GM18951 (cell line): ENCODE measurements around the gene CDK12.

Experiments used
- POLR2A ChIP-seq: IDR thresholded peaks from 4 replicates; pipeline ENCODE4 v1.6.1; 2011; ENCODE audit warnings: mild to moderate bottlenecking; ENCODE audit not compliant: insufficient read length, insufficient read depth; ENCODE audit errors: extremely low read depth
- in situ Hi-C: fragments of 300-500 bp; cut with MboI; formaldehyde crosslinking; loops from one replicate; pipeline ENCODE4 v1.12.0; 2022; ENCODE audit warnings: low sequenced_read_pairs, mixed read lengths, inconsistent platforms; ENCODE audit not compliant: unreplicated experiment

Gene CDK12

DNA sequence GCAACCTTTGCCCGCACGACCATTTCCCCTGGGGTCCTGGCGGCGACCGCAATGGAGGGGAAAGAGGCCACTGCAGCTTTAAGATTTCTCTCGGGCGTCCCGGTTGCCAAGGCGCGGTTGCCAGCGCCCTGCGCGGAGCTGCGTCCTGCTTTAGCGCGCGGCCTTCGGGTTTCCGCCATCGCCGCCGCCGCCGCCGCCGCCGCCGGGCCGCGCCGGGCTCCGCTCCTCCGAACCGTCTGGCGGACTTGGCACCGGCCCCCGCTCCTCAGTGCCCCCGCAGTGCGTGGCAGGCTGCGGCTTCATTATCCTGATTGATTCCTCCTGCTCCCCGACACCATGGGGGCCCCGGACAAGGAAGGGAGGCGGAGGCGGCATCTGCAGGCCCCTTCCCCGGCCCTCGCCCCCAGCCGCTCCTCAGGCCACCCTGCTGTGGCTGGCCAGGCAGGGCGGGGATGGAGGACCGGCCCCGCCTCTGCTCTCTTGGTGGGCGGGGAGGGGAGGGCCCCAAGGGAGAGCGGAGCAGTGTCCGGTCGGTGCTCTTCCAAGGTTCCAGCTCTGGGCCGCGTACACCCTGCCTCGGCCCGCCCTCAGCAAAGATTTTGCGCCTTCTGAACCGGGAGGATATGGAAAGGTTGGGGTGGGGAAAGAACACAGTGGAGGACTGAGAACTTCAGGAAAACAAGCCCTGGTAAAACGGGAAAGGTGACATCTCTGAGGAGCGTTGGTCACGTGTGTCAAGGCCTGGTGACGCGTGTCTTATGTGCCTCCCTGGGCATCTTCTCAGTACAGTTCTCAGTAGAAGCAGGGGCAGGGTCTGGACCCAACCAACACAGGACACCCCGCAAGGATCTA lies 112.4 kb downstream of the CDK12 start:
- TF ChIP-seq POLR2A, result no peak
- in situ Hi-C loops, result no loop called here

GRCh38 chr17:39576187-39576586 lies 114.9 kb downstream of the CDK12 start:
- in situ Hi-C loops, result no loop called here
- no peak for TF ChIP-seq POLR2A

DNA sequence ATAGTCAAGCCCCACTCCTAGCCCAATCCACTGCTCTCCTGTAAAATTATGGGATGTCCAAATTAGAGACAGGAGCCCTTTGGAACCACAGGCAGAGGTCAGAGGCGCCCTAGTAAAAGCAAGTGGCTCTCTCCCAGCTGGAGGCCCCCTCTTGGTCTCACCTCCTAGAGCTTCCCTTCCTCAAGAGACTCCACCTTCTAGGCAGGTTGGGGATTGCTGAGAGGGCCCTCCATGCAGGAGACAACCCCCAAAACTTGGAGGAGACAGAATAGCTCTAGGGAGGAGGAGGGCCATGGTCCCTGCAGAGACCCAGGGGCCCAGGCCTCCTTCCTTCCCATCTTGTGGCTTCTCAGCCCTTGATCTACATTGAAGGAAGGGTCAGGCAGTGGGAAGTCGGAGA lies 117.0 kb downstream of the CDK12 start:
- in situ Hi-C loops, result no loop called here

DNA sequence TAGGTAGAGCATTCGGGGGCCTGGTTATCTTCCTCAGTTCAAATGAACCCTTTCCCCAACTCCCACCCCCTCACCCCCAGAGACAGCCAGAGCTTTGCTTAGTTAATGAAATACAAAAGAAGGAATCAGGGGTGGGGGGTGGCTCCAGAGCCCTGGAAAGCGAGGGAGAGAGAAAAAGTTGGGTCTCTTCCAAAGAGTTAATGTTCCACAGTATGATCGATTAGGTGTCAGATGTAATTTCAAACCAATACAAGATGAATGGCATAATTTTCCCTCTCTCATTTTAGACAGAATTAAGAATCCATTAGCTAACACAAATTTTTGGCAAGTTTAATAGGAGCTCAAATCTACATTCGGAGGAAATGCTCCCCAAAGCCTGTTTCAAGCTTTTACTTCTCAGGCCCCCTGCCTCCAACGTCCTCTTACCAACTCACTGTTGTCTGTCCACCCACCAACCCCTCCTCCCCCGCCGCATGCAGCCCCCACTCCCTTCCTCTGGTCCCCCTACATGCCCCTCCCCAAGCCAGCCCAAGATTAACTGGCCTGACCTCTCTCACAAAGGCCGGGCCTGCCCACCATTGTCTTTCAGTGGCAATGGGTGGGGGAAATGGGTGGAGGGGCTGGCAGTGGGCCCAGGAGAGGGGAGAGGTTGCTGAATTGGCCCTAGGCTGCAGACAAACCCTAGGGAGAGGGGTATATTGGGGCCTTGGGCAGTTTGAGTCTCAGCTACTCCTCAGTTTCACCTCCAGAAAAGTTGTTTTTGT lies 118.2 kb downstream of the CDK12 start:
- no peak for TF ChIP-seq POLR2A
- in situ Hi-C loops, result no loop called here

More for the DNA sequence above, 117.0 kb downstream of the CDK12 start:
- no peak for TF ChIP-seq POLR2A

DNA sequence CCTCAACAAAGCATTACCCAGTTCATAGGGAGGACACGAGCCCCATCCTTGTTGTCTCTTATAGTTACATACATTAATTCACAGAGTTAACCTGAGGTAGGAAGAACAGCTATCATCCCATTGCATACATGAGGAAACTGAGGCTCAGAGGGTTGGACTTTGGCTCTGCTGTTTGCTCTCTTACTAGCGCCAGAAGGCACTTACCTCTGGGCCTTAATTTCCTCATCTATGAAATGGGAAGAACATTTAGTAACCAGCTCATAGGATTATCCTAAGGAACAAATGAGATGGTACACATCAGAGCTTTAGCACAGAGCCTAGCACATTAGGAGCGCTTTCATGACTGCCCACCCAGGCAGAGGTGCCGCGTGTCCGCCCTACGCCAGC lies 118.8 kb downstream of the CDK12 start:
- TF ChIP-seq POLR2A, result no peak
- in situ Hi-C loops, result no loop called here

DNA sequence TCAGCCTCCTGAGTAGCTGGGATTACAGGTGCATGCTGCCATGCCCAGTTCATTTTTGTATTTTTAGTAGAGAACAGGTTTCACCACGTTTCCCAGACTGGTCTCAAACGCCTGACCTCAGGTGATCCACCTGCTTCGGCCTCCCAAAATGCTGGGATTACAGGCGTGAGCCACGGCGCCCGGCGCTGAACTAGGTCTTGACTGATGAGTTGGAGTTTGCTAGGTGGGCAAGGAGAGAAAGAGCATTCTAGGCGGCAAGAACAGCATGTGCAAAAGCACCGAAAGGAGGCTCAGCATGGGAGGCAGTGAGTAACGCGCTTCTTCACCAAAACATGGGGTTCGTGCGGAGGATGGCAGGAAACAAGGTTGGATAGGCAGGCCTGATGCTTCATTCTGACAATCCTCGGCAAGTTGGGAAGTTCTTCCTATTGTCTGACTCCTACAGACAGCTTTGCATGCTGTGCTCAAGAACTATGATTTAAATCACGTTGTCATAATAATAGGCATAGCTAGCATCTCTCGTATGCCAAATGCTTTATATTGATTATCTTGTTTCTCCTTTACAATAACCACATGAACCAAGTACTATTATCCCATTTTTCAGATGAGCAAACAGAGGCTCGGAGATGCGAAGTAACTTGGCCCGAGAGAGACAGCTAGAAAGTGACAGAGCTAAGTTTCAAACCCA lies 119.9 kb downstream of the CDK12 start:
- in situ Hi-C loops, result no loop called here
- TF ChIP-seq POLR2A, result no peak

GRCh38 chr17:39581759-39582085 lies 120.4 kb downstream of the CDK12 start:
- in situ Hi-C loops, result no loop called here
- TF ChIP-seq POLR2A, result no peak

GRCh38 chr17:39582658-39583057 lies 121.4 kb downstream of the CDK12 start:
- in situ Hi-C loops, result no loop called here
- no peak for TF ChIP-seq POLR2A
